HepG2 (cell line): ENCODE data around the gene ZNF764. TPM values are rescaled to one million over a fixed set of nuclear protein-coding genes. Genes with fewer than 3 reads are reported as not detected.

ENCODE experiments used
- CEBPG ChIP-seq: IDR thresholded peaks from 2 replicates; pipeline ENCODE4 v1.6.1; 2016
- CREM ChIP-seq, 2 experiments: sonication (generic) in 1 of 2; formaldehyde crosslinking in 1 of 2; IDR thresholded peaks; 2 replicates each; pipeline versions ENCODE4 v1.4.0 to v1.6.1; 2016 to 2020; ENCODE audit warnings: antibody characterized with exemption in 1 of 2, mild to moderate bottlenecking in 1 of 2, missing genetic modification reagents in 1 of 2
- FOXP4 ChIP-seq: sonication (generic); formaldehyde crosslinking; IDR thresholded peaks from 2 replicates; pipeline ENCODE4 v1.4.0; 2020; ENCODE audit warnings: missing genetic modification reagents
- HOXD1 ChIP-seq: sonication (generic); formaldehyde crosslinking; IDR thresholded peaks from 2 replicates; pipeline ENCODE4 v1.5.0; 2020; ENCODE audit warnings: missing genetic modification reagents
- ISL2 ChIP-seq: sonication (generic); formaldehyde crosslinking; IDR thresholded peaks from 2 replicates; pipeline ENCODE4 v1.5.0; 2020; ENCODE audit warnings: missing genetic modification reagents
- MXD4 ChIP-seq: IDR thresholded peaks from 2 replicates; pipeline ENCODE4 v1.6.1; 2016; ENCODE audit warnings: mild to moderate bottlenecking, missing biosample characterization, missing genetic modification reagents
- PAXIP1 ChIP-seq: sonication (generic); formaldehyde crosslinking; conservative IDR thresholded peaks from 2 replicates; pipeline ENCODE4 v1.4.0; 2020; ENCODE audit warnings: mild to moderate bottlenecking, missing genetic modification reagents, moderate library complexity
- RCOR2 ChIP-seq: IDR thresholded peaks from 2 replicates; pipeline ENCODE4 v1.6.1; 2016; ENCODE audit warnings: missing biosample characterization, missing genetic modification reagents
- SMC3 ChIP-seq: IDR thresholded peaks from 2 replicates; pipeline ENCODE4 v1.6.1; 2011; ENCODE audit warnings: low read length, improper control_type of control experiment
- ZBTB43 ChIP-seq: sonication (generic); formaldehyde crosslinking; conservative IDR thresholded peaks from 2 replicates; pipeline ENCODE4 v1.4.0; 2020; ENCODE audit warnings: missing genetic modification reagents
- ZNF136 ChIP-seq: sonication (generic); formaldehyde crosslinking; IDR thresholded peaks from 2 replicates; pipeline ENCODE4 v1.8.1; 2022; ENCODE audit warnings: low read depth, mild to moderate bottlenecking, moderate library complexity, missing genetic modification reagents
- ZNF317 ChIP-seq: sonication (generic); formaldehyde crosslinking; IDR thresholded peaks from 2 replicates; pipeline ENCODE4 v1.5.0; 2020; ENCODE audit warnings: mild to moderate bottlenecking, missing genetic modification reagents
- ZNF7 ChIP-seq: IDR thresholded peaks from 2 replicates; pipeline ENCODE4 v1.6.1; 2016; ENCODE audit warnings: missing biosample characterization, missing genetic modification reagents
- polyA plus RNA-seq, 8 experiments: library from polyadenylated mRNA; depleted of rRNA in 3 of 8; stranded (reverse) in 7 of 8; unstranded in 1 of 8; fragments of >200 nt; fragmentation: Illumina TruSeq in 4 of 8; extraction: Trizol in 4 of 8; gene quantifications; 2 replicates each; pipeline versions ENCODE4 v1.2.1 to v1.2.3, GENCODE V29; 2011 to 2016; ENCODE audit warnings: low read depth in 4 of 8, missing spikeins in 1 of 8, mixed read lengths in 1 of 8; ENCODE audit not compliant: insufficient read depth in 1 of 8
- total RNA-seq, 5 experiments: library from RNA; depleted of rRNA; stranded (reverse); fragments of >200 nt; fragmentation: Illumina TruSeq; extraction: Trizol; gene quantifications; 2 replicates each; pipeline ENCODE4 v1.2.3, GENCODE V29; 2016; ENCODE audit warnings: low read depth in 1 of 5
- TF ChIP-seq, protein P1 (sequence below): sonication (generic); formaldehyde crosslinking; IDR thresholded peaks from 2 replicates; pipeline ENCODE4 v1.8.1; 2023; ENCODE audit warnings: mild to moderate bottlenecking, moderate library complexity, missing genetic modification reagents
- TF ChIP-seq, protein P2 (sequence below), 2 experiments: sonication (generic) in 1 of 2; formaldehyde crosslinking in 1 of 2; IDR thresholded peaks; 2 replicates each; pipeline versions ENCODE4 v1.4.0 to v1.6.1; 2018 to 2020; ENCODE audit warnings: missing genetic modification reagents in 2 of 2, borderline replicate concordance in 1 of 2, low read depth in 1 of 2, mild to moderate bottlenecking in 1 of 2, missing biosample characterization in 1 of 2
- TF ChIP-seq, protein P3 (sequence below): sonication (generic); formaldehyde crosslinking; IDR thresholded peaks from 2 replicates; pipeline ENCODE4 v1.4.0; 2020; ENCODE audit warnings: low read depth, mild to moderate bottlenecking, missing genetic modification reagents

ZNF764 gene
- total and polyA plus RNA-seq, 2 of the 13 experiments (the other 11 are each of a cell fraction or from before 2014, with no cell fraction given) = 4.1 to 9.1 TPM

DNA sequence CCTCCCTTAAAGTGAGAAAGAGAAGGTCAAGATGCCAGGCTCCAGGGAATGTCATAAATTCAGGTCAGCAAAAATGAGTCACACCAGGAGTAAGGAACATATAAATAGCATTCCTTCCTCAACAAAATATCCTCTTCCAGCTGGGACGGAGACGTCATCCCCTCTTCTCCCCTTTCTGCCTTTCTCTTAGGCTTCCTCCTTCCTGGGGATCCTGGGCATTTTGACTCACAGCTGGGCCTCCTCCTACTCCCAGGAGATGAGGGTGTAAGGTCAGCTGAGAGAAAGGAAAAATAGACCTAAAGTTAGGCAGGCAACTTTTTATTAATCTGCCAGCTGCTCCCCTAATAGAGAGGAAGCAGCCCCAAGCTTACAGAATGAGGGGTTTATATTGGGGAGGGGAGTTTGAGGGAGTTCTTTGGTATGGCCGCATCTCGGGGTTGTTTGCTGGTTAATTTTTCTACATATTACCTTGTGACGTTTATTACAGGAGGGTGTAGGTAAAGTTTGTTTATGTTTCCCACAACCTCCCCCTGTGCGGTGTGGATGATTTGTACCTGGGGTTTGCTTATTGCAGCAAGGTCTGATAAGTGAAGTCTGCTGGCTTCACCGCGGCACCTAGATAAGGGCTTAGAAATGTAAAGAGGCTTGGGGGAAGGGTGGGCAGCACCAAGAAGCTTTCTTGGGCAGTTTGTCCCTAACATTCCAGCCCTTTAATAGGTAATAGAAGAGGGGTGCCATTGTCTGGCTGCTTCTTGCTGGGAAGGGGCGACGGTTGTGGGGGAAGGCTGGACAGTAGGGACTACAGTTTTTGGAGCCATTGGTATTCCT is 16.5 kb downstream of the ZNF764 start (continued):
- TF ChIP-seq, protein P1, sequence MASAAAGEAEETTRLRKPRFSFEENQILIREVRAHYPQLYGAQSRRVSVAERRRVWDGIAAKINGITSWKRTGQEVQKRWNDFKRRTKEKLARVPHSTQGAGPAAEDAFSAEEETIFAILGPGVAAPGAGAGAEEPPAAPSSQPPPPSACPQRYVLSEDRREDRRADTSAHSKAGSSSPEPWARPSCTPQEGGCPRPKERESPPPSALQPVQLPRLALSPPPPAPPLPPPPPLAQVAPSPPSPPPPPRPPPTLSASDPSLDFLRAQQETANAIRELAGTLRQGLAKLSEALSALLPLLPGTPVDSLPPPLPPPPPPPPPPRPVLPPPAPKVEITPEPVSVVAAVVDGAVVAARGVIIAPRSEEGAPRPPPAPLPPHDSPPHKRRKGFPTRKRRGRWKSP (CRISPR knock-in tag) = no peak
- TF ChIP-seq CEBPG (CRISPR knock-in tag) (peak; percentile 64; the same call in 1 of the 2 replicates), CREM (IDR thresholded peaks at IDR 0.05) (no peak; the same call in none of the 2 replicates), CREM (CRISPR knock-in tag; IDR thresholded peaks at IDR 0.05) (no peak), SMC3 (no peak), ZNF136 (0 out of 2 replicates have a peak, but pooled peaks have one; percentile 68), HOXD1 (no peak), PAXIP1 (CRISPR knock-in tag) (0 out of 2 replicates have a peak, but pooled peaks have one; percentile 35), ISL2 (CRISPR knock-in tag) (0 out of 2 replicates have a peak, but pooled peaks have one; percentile 41), ZNF7 (CRISPR knock-in tag) (no peak), ZNF317 (CRISPR knock-in tag) (no peak), ZBTB43 (no peak), RCOR2 (no peak), MXD4 (CRISPR knock-in tag) (no peak), FOXP4 (peak; percentile 78)
- TF ChIP-seq, protein P2, sequence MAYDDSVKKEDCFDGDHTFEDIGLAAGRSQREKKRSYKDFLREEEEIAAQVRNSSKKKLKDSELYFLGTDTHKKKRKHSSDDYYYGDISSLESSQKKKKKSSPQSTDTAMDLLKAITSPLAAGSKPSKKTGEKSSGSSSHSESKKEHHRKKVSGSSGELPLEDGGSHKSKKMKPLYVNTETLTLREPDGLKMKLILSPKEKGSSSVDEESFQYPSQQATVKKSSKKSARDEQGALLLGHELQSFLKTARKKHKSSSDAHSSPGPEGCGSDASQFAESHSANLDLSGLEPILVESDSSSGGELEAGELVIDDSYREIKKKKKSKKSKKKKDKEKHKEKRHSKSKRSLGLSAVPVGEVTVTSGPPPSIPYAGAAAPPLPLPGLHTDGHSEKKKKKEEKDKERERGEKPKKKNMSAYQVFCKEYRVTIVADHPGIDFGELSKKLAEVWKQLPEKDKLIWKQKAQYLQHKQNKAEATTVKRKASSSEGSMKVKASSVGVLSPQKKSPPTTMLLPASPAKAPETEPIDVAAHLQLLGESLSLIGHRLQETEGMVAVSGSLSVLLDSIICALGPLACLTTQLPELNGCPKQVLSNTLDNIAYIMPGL (CRISPR knock-in tag; IDR thresholded peaks at IDR 0.05; ENCODE audit: borderline replicate concordance in 1 of 2, low read depth in 1 of 2) = peak in 1 of 2 experiments; percentile 29; a peak in 1 of 4 replicates
- TF ChIP-seq, protein P3, sequence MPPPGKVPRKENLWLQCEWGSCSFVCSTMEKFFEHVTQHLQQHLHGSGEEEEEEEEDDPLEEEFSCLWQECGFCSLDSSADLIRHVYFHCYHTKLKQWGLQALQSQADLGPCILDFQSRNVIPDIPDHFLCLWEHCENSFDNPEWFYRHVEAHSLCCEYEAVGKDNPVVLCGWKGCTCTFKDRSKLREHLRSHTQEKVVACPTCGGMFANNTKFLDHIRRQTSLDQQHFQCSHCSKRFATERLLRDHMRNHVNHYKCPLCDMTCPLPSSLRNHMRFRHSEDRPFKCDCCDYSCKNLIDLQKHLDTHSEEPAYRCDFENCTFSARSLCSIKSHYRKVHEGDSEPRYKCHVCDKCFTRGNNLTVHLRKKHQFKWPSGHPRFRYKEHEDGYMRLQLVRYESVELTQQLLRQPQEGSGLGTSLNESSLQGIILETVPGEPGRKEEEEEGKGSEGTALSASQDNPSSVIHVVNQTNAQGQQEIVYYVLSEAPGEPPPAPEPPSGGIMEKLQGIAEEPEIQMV (CRISPR knock-in tag) = peak; percentile 56; the same call in 1 of the 2 replicates
